Activated T-helper 1 cell treated with anti-CD3 and anti-CD28 coated beads, Interleukin-2, amount 50 U/mL, for 16 hours (primary cell): ENCODE data around the gene PPM1H.
"Not testable (repeated sequence)": the region's sequence is repeated elsewhere in the genome, so short reads cannot be mapped to it uniquely, and the experiment has no call there.

ENCODE experiments used
- DNase-seq, 2 donors: peaks; one replicate each; pipeline ENCODE4 v3.0.0-alpha.2; 2020; ENCODE audit warnings: low read depth in 1 of 2, low spot score in 1 of 2

Gene PPM1H

DNA sequence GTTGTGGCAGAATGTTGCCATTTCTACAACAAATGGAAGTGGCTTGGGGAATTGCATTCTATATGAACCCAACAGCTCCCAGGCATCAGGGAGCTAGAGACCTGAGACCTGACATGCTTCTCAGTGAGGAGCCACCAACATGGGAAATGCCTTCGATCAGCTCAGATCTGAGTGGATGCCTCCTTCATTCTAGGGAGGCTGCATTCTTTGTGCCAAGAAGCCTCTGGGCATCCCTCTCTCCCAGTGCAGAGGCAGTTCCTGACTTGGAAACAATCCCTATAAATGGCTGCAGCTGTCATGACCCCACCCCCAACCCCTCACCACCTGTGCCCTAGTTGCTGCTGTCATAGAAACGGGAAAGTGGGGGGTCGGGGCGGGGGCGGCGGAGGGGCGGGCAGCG, 196.3 kb downstream of the PPM1H start:
- DNase-seq: no peak

DNA sequence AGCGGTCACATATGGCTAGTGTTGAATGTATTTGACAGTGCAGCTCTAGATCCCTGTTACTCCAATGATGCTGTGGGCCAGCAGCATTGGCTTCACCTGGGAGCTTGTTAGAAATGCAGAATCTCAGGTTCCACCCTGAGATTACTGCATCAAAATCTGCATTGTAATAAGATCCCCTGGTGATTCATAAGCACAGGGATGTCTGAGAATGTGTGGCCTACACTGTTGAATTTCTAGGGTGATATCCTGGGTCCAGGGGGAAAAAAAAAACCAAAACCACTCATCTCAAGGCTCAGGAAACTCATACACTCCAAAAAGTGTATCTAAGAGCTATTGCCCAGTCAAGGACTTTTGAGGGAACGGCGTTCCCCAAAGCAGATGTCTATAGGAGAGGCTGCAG, 196.8 kb downstream of the PPM1H start:
- DNase-seq: no peak

DNA sequence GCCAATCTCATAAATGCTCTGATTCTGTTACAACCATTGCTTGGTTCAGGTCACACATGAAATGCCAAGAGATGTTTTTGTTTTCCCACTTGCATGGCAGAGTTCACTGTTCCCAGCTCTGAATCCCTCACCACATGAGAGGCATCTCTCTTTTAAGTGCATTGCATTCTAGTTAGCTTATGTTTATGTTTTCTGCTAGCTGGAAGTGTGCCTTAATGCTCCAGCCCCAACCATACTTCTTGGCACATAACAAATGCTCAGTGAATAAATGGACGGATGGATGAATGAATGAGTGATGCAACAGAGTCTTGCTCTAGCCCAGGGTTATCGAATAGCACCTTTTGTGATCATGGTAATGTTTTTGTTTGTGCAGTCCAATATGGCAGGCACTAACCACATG, 197.3 kb downstream of the PPM1H start:
- DNase-seq: no peak

DNA sequence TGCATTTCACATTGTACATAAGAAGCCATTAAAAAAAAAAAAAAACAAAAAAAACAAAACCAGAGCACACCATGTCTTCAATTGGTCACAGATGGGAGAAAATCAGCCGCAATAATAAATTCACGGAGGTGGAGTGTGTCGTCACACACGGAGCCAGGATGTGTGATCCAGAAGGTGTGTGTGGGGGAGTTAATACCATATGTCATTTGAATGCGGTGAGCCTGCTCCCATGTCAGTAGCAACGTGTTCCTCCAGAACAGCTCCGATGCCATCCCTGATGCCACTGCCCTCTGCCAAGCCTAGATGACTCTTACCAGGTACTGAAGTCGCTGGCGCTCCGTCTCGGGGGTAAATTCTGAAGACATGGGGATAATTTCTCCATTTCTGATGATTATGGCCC, 197.8 kb downstream of the PPM1H start:
- no peak for DNase-seq

DNA sequence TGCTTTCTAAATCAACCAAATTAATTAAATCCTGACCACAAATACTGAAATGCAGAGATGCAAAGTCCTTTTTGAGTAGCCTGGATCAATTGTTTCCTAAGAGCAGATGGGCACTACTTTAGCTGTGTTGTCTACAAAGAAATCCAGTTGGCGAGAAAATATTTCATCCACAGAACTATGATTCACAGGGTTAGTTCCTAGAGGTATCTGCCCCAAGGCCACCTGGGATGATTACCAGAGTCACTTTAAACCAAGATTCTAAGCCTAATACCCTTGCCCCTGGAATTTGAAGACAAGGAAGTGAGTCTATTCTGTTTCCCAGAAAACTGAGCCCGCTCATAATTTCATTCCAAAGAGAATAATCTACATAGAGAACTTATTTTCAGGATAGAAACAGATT, 198.4 kb downstream of the PPM1H start:
- no peak for DNase-seq

DNA sequence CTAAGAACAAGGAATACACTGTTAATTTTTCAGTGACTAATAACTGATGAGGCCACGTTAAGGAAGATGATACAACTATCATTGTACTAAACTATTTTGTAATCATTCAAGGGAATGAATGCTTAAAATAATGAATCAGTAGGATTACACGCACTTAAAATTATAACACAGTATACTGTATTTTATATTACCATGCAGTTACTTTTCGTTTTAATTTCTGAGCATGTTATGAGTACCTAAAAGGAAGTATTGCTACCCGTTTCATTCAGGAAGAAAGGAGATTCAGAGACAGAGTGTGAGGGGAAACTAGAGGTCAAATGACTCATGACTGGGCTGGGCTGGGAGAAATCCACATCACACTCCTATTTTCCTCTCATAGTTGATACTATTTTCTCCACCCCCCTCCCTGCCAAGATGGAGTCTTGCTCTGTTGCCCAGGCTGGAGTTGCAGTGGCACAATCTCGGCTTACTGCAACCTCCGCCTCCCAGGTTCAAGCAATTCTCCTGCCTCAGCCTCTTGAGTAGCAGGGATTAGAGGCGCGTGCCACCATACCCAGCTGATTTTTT, 202.0 kb downstream of the PPM1H start:
- DNase-seq: no peak

DNA sequence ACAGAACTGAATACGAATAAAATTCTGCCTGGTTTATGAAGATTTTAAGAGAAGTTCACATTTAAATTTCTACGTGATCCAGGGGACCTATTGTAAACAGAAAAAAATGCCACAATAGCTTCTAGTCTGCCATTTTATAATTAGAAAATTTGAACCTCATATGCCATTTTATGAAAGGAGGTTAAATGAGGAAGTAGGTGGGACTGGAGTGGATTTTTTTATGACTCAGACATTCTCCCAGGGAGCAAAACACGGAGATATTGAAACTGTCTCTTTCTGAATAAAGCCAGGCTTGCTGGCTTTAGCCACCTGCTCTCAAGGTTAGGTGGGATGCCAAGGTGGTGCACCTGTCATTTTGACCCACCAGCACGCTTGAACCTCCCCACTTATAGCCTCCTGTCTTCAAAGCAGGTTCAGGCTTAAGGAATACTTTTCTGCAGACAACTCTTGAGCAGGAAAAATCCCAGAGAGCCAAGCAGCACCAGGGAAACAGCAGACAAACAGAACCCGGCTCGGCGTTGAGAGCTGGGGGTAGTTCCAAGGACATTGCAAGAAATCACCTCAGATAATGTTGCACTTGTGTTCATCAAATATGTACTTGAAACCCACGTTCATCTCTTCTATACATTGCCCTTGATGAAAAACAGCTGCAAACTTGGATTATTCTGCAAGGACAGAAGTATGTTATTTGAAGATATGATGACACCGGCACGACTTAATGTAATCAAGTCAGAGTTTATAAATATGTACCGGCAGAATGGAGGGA, 203.7 kb downstream of the PPM1H start:
- DNase-seq: no peak

DNA sequence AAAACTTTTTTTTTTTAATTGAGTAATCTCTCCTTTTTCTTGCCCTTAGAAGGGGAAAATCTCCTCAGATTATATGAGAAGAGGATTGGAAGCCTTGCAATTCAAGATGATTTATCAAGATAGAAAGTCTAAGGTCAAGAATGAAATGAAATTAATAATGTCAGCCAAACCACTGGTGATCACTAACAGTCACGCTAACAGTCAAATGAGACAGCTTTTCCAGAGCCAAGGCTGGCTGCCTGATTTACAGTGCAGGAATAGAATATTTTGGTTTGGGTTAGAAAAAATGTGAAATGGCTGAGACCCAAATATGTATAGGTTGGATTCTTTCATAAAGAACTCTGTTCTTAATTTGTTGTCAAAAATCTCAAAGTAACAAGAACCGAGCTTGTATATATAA, 204.3 kb downstream of the PPM1H start:
- DNase-seq: no peak

DNA sequence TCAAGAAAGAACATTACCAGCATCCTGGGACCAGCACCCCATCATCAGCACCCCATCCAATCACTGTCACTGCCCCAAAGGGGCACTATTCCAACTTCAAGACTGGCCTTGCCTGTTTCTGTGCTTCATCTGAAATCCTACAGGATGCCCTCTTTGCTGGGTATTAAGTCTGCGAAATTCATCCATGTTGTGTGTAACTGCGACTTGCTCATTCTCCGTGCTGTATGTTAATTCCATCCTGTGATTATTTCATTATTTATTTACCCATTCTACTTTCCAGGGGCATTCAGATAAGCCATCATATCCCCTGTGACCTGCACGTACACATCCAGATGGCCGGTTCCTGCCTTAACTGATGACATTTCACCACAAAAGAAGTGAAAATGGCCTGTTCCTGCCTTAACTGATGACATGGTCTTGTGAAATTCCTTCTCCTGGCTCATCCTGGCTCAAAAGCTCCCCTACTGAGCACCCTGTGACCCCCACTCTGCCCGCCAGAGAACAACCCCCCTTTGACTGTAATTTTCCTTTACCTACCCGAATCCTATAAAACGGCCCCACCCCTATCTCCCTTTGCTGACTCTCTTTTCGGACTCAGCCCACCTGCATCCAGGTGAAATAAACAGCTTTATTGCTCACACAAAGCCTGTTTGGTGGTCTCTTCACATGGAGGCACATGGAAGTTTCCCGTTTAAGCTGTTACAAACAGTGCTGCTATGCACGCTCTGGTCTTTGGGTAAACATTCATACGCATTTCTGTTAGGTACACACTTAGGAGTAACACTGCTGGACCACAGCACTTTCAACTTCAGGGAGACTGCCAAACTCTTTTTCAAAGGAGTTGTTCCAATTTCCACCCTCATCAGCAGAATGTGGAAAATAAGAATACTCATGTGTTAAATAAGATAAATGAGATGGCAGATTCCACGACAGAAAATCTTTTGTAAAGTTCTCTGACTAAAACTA, 205.1 kb downstream of the PPM1H start:
- DNase-seq: not testable (repeated sequence)

DNA sequence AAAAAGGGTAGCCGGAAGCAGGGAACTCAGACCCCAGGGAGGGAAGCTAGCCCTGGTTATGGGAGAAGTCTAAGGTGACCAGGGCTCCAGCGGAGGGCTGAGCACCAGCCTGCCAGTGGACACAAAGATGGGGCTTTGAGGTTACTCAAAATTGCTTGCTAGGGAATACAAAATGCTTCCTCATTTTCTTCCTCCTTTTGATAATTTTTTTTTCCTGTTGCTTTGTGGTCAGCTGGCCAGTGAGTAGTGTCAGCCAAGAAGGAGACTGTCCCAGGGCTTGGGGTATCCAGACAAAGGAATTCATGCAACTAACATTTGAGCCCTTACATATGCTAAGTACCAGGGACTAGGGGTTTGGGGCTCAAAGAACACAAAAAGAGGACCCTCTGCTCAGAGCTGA, 206.2 kb downstream of the PPM1H start:
- DNase-seq: no peak

DNA sequence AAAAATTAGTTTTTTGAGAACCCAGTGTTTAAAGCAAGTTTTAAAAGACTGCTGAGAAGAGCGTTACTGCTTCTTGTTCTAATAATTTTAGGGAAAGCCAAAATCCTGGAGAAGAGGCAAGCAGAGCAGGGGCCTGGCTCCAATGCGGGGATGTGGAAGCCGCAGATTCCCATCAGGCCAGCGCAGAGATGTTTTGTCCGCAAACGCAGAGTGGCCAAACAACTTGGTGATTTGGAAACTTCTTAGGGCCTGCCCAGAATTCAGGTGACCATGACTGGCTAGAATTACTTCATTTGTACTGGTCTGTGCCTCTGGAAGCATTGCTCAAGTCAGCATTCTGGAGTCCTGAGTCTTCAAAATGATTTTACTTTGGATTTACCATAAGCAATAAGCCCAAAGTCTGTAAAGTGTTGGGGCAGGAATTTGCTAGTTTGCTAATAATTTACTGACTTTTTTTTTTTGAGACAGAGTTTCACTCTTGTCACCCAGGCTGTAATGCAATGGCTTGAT, 208.4 kb downstream of the PPM1H start:
- DNase-seq: no peak

DNA sequence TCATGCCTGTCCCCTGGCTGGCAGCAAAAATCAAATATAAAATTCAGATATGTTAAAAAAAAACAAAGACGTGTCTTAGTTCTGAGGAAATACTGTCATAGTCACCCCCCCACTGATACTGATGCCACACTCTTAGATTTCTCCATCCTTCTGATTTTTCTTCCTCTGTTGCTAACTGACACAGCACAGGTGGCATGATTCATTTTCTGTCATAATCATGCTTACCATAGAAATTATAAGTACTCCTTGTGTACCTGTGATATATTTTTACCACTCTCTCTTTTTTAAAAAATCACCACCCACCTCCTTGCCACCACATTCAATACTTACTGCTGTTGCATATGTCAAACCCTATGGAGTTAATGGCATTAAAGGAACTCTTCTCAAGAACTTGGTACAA, 209.2 kb downstream of the PPM1H start:
- DNase-seq: no peak

DNA sequence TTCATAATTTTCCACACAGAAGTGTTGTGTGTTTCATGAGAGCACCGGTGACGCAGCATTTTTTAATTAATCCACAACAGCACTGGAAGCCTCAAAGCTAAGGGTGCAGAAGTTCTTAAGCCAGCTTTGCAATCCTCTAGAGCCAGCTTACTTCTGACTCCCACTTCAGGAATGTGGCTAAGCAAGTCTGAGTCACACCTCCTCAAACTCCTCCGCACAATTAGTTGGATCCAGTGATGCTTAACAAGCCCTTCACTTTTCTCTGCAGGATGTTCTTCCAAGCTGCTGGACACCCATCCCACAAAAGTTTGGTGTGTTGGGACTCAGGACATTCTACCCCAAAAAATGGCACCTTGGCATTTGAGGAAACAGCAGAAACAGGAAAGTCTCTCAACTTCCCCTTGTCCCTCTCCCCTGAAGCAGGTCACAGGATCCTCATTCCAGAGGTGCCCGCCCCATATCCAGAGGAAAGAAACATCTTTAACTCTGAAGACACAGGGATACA, 210.0 kb downstream of the PPM1H start:
- no peak for DNase-seq

DNA sequence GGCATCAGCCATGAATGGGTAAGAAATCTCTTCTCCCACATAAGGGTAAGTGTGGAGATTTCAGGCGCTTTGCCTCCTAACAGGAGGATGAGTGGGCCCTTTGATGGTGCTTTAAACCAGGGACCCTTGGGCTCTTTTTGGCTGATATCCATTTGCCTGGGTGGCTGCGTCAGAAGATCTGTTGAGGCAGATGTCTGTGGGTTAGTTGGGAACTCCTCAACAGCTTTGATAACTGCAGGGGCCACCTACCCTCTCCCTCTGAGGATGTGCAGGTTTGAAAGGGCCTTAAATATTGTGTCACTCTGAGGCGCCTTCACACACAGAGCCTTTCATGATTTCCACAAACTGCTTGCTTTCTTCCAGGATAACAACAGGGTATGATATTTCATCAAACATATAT, 210.7 kb downstream of the PPM1H start:
- DNase-seq: no peak

DNA sequence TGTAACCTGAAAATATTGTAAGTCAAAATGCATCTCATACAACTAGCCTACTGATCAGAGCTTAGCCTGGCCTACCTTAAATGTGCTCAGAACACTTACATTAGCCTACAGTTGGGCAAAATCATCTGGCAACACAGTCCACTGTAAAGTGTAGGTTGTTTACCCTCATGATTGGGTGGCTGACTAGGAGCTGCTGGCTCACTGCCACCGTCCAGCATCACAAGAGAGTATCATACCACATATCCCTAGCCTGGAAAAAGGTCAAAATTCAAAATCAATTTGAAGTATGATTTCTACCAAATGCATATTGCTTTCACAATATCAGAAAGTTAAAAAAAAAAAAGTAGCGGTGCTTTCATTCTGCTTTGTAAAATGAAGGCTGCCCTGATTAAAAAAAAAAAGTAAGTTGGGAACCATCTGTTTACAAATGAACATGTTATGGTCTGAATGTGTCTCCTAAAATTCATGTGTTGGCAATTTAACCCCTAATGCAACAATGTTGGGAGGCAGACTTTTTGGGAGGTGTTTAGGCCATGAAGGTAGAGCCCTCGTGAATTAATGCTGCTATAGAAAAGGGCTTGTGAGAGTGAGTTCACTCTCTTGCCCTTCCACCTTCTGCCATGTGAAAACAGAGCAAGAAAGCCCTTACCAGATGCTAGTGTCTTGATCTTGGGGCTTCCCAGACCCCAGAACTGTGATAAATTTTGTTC, 211.8 kb downstream of the PPM1H start:
- no peak for DNase-seq

DNA sequence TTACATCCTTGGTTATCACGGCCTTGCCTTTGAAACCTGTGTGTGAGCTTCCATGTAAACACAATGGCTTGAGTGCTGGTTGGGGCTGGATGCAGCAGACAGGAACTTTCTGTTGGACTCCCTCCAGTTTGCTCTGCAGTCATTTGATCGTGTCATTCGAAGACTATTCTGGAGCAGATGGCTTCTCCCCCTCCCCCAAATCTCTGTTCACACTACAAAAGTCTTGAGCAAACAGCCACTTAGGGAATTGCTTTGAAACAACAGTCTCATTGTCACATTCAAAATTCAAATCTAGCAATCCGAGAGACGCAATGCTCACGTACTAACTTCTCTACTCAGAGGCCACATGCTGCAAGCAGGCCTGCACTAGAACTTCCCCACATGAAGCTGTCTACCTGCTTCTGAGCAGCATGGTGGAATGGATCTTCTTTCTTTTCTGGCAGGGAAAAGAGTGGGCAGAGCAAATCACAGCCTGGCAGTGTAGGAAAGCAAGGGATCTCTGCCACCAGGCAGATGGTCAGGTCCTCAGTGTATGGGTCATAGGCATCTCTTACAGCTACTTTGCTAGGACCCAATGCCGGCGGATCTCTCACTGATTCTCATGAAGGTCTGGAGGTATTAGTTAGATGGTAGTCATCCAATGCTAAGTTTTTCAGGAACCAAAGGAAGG, 214.2 kb downstream of the PPM1H start:
- DNase-seq: no peak

DNA sequence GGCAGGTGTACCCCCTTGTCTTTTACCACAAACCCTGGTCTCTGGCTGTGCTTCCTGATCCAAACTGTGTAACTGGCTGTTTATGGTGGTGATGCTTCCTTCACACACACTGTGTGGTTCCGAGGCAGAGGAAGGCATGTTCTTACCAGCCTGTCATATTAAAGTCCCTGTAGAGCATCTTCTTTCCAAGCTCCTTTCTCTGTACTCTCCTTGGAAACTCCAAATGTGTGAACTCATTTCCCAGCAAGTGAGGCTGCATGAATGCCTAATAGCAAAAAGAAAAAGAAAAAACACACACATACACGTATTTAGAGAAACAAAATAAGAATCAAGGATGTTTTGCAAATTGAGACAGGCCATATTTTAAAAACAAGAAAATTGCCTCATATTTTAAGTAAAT, 214.9 kb downstream of the PPM1H start:
- DNase-seq: no peak

DNA sequence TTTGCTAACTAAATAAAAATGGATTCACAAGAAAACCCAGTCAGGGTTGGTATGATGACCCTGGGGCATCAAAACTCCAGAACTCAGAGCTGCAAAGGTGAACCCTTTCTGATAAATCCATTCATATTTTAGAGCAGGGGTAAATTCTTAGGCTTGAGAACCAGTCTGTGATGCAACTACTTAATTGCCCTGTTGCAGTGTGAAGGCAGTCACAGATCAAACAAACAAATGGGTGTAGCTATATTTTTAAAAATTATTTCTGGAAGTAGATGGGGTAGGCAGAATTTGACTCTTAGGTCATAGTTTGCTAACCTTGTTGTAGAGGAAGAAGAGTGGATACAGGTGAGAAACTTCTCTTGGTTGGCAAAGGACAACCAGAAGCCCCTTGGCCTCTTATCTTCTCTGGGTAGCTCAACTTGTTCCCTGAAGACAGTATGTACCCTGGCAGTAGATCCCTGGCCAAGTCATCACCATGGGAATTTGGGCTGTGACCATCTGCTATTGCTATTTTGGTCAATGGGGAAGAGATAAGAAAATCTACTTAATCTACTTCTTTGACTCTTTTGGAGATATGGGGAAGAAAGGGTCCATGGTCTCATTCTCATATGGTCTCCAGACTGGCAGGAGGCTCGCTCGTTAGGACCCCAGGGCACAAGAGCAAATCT, 216.1 kb downstream of the PPM1H start:
- DNase-seq: no peak

DNA sequence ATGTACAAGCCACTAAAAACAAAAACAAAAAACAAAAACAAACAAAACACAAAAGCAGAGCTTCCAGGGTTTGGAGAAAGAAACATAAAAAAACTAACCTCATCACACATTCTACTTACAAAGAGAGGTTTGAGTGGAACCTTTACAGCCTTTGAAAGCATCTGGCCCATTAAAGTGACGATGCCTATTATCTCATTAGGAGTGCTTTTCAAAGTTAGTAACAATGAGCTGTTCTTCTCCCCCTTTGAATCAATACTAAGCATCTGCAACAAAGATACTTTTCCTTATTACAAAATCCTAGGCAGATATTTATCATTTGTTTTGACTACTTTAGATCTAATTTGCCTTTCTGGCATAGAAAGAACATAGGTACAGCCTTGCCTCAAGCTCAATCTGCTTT, 217.3 kb downstream of the PPM1H start:
- no peak for DNase-seq
